Activated CD4-positive, alpha-beta T cell treated with anti-CD3 and anti-CD28 coated beads for 24 hours (primary cell): Measurements from ENCODE around the gene FBXO45.
A peak's percentile ranks its signal among the peaks of the same experiment; 100 is the strongest.
"Not testable (repeated sequence)": the region's sequence is repeated elsewhere in the genome, so short reads cannot be mapped to it uniquely, and the experiment has no call there.

Source experiments
- DNase-seq, 2 donors: peaks; one replicate each; pipeline ENCODE4 v3.0.0-alpha.2; 2020; ENCODE audit warnings: low read depth in 2 of 2

FBXO45 gene

DNA sequence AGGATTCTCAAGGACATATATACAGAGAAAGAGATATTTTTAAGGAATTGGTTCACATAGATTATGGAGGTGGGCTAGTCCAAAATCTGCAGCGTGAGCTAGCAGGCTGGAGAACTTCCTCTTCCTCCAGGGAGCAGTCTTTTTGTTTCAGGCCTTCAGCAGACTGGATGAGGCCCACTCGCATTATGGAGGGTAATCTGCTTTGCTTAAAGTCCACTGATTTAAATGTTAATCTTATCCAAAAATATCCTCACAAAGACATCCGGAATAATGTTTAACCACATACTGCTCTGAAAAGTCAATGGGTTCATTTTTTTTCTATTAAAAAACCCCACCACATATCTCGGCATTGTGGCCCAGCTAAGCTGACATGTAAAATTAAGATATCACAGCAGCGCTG is 48.8 kb downstream of the FBXO45 start:
- no peak for DNase-seq

DNA sequence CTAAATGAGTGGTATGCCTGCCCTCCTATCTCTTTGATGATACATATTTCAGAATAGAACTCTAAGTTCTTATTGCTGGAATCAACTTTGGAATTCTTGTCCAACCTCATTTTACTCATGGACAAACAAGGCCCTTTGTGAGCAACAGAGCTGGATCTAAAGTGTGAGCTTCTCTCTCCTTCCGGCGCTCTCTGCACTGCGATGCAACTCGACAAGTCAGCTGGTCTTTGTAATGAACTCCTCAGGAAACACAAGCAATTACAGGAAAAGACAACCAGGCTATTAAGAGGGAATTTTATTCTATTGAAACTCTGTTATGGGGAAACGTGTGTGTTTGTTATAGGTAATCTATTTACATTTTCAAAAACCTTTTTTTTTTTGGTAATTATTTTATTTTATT is 50.8 kb downstream of the FBXO45 start:
- no peak for DNase-seq

DNA sequence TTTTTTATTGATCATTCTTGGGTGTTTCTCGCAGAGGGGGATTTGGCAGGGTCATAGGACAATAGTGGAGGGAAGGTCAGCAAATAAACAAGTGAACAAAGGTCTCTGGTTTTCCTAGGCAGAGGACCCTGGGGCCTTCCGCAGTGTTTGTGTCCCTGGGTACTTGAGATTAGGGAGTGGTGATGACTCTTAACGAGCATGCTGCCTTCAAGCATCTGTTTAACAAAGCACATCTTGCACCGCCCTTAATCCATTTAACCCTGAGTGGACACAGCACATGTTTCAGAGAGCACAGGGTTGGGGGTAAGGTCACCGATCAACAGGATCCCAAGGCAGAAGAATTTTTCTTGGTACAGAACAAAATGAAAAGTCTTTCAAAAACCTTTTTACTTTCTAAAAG is 51.2 kb downstream of the FBXO45 start:
- DNase-seq = not testable (repeated sequence)

DNA sequence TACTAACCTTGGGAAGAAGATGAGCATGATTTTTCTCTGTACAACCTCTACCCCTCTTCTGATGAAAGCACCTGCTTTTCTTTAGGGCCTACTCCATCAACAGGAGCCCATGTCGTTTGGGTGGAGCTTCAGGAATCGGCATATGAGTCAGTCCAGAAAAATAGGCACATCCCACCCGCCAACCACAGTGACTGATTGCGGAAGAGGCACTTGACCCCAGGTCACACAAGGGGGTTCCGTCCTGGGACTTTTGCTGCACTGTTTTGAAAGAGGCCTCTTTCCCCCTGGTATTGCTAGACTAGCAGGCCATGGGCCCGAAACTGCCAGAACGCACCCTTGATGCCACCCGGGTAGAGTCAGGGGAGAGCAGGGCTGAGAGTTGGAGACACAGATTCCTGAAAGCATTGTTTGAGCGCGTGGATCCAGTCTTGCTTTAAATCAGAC is 51.7 kb downstream of the FBXO45 start:
- no peak for DNase-seq

DNA sequence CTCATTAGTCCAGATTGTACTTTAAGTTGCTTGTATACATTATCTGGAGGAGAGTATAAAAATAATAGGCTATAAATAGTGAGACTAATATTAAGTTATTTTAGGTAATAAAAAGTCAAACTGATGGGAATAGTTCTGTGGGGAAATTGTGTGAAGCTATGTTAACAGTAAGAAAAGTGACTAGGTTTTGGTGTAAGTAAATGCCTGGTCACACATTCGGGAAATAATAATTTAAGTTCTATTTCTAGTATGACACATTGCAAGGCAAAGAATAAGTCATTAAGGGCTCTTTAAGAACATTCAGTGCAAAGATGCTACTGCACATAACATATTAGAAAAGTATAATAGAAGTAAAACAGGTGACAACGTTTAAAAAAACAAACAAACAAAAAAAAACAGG is 52.2 kb downstream of the FBXO45 start:
- no peak for DNase-seq

DNA sequence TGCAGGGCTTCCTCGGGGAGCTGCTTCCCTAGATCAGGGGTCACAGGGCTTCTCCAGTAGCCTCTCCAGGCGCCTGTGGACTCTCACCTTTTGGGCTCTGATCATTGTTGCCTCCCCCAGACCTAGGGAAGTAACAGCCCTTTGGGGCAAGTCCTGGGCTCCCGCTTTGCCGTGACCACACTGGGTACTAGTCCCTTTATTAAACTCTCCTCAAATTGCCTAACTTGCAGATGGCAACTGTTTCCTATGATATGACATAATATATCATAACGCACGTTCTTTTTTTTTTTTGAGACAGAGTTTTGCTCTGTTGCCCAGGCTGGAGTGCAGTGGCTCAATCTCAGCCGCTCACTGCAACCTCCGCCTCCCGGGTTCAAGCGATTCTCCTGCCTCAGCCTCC is 53.2 kb downstream of the FBXO45 start:
- DNase-seq = no peak

DNA sequence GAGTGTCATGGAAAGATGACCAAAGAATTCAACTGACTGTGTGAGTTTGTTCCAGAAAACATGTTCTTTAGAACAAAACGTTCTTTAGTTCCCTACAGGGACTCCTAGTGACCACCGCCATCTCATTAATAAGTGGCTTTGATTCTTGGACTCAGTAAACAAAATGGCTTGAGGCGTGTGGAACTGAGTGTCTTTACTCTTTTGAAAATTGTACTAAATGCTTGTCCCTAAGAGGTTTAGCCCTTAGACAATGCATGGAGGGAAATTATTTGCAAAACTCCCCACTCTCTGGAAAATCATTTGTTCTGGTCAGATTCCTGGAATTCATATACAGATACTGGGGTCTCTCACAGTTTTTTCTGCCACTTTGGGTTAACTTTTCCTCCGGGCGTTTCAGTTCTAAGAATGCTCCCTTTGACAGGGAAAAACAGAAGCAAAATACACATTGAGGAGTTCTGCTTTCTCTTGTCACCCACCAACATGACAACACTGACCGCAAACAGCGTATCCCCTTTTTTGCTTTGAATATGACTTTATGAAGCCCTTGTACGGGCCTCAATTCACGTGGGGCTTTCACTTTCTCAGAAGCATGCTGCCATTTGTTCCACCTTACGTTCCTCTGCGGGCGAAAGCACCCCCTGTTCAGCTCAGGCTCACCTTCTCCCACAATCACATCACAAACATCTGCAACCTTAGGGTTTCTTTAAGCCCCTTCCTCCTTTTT is 55.8 kb downstream of the FBXO45 start:
- DNase-seq = no peak

DNA sequence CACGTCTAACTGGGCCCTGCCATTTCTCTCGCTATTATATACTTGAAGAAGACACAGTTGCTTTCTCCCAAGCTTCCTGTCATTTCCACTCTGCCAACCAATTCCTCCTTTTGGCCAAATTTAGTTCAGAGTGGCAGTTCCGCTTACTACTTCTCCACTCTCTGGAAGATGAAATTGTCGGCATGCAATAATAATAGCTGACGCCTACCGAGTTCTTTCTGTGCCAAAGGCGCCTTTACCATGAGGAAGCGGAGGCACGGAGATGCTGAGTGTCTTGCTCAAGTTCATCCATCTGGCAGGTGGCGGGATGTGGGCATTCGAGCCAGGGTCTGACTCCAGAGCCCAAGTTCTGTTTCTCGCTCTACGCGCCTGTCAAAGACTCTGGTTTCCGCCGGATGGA is 56.4 kb downstream of the FBXO45 start:
- no peak for DNase-seq

DNA sequence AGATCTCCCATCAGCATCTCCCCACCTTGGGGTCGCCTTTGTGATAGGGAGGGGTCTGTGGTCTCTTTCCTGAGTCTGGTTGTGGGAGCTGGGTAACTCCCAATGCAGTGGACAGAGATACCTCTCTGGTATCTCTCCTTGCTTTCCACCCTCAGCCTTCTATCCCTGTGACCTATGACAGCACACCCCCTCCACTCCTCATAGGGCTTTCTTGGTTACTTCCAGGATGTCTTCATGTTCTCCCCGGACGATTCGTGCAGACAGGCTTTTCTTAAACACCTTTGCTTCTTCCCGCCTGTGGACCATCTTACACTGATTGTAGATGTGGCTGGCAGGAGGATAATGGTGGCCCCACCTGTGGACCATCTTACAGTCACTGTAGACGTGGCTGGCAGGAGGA is 56.9 kb downstream of the FBXO45 start:
- no peak for DNase-seq

DNA sequence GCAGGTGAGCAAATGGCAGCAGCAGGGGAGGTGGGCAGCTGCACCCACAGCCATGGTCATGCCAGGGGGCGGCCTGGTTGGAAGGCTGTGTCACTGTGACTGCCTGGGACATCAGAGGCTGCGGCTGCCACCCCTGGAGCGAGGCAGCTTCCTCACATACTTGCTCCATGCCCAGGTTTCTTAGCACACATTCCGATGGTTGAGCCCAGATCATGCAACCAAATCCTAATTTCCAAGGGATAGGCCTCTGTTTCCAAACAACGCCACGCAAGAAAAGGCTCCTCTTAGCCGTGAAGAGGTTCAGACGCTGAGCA is 59.4 kb downstream of the FBXO45 start:
- DNase-seq = no peak

DNA sequence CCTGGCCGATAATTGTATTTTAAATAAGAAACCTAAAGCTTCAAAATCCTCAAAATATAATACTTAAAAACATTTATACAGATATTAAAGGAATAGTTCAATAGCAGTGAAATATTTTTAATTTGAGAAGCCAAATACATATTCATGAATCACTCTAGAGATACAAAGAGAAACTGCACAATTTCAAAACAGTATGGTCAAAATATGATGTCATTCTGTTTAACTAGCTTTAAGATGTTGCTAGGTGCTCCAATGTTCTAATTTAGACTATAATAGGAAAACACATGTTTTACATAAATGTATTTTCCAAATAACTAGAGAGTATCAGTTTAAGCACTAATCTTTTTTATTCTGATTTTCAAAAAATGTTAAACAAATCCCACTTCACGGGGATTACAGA is 60.8 kb downstream of the FBXO45 start:
- no peak for DNase-seq

DNA sequence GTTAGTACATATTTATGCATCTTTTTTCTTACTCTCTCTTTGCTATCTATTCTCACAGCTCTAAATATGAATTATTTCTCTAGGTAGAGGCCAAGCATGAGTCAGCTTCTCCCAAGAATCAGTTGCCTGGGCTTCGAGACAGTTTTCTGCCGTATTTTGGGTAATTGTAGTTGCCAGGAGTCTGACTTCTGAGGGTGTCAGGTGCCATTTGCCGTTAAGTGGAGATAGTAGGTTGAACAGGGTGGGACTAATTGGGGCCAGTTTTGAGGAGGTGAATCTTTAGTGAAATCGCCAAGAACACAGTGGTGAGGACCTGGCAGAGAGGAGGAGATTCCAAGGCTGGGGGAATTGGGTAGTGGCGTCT is 63.2 kb downstream of the FBXO45 start:
- no peak for DNase-seq

DNA sequence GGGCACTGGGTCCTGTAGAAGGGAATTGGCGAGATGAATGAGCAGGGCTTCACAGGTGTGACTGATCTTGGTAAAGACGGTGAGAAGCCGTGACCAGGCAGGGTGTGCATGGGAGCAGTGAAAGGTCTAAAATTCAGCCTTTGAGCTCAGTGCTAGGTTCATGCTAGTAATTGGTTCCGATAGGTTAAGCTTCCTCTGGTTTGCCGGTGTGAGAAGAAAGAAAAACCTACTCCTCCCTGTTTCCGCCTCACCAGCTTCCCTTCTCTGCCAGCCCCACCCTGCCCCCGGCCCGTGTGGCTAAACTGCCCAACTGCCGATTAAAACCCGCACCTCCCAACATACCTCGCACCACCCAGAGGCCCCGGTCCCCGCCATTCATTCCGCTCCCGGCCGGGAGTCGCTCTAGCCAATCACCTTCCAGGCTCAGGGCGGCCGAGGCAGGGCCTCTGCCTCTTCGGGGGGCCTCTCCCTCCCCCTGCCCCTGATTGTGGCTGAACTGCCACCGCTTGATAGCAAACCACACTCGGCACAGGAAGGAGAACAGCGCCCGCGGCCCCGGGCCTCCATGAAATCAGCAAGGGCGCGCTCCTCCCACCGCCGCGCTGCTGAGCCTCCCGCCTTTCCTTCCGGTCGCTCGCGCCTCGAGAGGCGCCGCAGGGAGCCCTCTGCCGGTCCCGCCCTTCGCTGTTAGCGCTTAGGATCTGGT is 63.7 kb downstream of the FBXO45 start:
- peak; percentile 76 to 80 for DNase-seq

DNA sequence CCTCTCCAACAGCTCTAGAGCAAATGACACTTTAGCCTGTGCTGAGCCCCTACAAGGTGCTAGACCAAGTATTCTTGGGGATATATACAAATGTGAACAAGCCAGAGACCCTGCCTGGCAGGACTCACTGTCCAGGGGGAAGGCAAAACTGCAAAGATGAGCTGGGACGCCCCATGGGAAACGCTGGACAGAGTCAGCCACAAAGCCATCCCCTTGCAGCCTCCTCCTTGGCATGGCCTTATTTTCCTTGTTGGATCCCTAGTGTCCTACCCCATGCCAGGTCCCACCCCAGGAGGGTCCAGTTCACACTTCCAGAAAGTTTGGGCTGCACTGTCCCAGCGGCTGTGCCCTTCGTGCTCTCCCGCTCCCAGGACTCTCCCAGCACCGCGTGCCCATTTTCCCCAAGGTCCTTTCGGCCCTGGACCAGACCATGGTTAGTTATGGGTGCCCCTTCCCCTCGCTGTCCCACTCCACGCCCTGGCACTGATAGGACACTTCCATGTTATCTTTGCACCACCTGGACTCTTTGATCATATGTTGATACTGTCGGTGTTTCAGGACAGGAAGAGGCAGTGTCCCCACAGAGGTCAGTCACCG is 65.2 kb downstream of the FBXO45 start:
- DNase-seq = no peak

DNA sequence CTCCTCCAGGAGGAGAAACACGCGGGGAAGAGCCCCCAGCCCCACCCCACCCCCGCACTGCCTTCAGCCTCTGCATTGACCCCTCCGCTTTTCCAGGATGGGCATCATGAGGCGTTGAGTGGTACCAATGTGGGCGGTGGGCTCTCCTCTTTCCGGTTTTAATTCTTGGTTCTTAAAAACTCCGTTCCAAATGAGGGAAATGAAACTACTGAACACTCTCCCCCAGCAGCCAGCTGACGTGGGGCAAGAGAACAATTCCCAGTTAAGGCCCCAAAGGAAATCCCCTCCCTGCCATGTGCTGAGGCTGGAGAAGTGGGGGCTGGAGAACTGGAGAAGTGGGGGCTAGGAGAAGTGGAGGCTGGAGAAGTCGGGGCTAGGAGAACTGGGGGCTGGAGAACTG is 65.8 kb downstream of the FBXO45 start:
- no peak for DNase-seq

DNA sequence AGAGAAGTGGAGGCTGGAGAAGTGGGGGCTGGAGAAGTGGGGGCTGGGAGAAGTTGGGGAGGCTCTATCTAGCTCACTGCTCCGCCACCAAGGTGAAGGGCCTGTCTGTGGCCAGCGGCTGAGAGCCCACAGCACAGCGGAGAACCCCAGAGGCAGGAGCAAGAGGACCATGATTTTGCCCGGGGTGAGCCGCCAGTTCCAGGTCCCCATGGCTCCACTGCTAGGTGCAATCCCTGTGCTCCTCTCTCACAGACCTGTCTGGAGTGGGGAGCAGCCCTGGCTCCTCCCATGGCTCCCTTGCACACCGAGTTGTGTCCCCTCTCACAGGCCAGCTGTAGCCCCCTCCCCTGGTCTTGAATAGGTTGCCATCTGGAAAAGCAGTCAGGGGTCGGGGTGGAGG is 66.4 kb downstream of the FBXO45 start:
- no peak for DNase-seq

DNA sequence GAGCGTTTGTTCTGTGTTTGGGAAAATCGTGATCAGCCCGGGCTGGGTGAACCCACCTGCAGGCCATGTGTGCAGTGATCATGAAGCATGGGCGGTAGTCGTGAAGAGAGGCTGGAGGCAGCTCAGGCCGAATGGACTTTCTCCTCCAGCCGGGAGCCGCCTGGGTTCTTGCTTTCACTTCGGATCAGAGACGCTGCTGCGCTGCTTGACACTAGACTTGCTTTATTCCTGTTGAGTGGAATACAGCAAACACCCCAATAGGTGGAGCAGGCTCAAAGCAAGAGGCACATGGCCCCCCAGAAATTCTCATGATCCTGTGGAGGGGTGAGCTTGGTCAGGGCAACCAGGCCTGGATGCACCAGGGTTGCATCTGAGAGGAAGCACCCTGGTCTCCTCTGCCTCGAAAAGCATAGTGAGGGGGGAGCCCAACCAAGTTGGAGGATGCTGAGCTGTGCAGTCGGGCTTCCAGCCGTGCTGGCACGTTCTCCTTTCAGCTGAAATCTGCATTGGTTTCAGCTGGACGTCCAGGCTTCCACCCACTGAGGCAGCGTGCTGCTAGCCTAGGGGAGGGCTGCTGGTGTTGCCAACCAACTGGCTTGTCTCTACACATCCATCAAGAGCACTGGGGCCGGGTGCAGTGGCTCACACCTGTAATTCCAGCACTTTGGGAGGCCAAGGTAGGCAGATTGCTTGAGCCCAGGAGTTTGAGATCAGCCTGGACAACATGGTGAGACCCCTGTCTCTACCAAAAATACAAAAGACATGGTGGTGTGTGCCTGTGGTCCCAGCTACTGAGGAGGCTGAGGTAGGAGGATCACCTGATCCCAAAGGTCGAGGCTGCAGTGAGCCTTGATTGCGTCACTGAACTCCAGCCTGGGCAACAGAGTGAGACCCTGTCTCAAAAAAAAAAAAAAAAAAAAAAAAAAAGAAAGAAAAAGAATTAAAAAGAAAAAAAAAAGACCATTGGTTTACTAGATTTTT is 68.2 kb downstream of the FBXO45 start:
- DNase-seq = no peak

DNA sequence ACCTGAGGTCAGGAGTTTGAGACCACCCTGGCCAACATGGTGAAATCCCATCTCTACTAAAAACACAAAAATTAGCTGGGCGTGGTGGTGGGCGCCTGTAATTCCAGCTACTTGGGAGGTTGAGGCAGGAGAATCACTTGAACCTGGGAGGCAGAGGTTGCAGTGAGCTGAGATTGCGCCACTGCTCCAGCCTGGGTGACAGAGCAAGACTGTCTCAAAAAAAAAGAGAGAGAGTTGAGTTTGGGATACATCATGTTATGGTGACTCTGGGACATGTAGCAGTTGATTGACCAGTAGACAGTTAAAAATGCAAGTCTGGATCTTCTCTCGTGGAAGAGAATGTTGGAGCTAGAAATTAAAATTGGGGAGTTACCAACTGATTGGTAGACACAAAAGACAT is 69.5 kb downstream of the FBXO45 start:
- not testable (repeated sequence) for DNase-seq
